Measurements from ENCODE around the gene WASHC3.

The WASHC3 gene

GRCh38 chr12:101968770-101969169 lies 93.0 kb downstream of the WASHC3 start:
- no peak for TF ChIP-seq CTCF (IDR thresholded peaks at IDR 0.05)
- no peak overlapping the region for H3K4me3 ChIP-seq
- no peak overlapping the region for H3K27ac ChIP-seq
- DNase-seq (ENCODE audit: low spot score), result no peak

DNA sequence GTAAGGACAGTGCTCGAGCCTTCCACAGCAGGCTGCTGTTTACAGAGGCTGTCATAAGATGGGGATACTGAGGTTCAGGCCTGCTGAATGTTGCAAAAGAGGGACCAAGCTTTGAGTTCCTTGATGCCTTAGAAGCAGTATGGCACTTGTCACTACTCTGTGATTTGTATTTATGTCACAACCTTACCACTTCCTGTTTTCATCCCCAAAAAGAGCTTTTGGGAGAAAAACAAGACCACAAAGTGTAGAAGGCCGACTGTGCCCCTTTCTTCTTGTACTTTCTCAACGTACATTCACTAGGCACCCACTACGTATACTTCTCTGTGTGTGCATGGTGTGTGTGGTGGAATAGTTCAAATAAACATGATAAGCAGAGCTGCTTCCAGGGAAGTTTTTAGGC lies 94.3 kb downstream of the WASHC3 start:
- no peak for TF ChIP-seq CTCF (IDR thresholded peaks at IDR 0.05)
- no peak overlapping the region for H3K27ac ChIP-seq

GRCh38 chr12:101966496-101966895 lies 95.3 kb downstream of the WASHC3 start:
- TF ChIP-seq CTCF (IDR thresholded peaks at IDR 0.05), result no peak
- H3K27ac ChIP-seq, result no peak overlapping the region
- no peak overlapping the region for H3K4me3 ChIP-seq
- no peak for DNase-seq (ENCODE audit: low spot score)

More for the DNA sequence above, 94.3 kb downstream of the WASHC3 start:
- no peak for DNase-seq (ENCODE audit: low spot score)
- H3K4me3 ChIP-seq, result no peak overlapping the region

DNA sequence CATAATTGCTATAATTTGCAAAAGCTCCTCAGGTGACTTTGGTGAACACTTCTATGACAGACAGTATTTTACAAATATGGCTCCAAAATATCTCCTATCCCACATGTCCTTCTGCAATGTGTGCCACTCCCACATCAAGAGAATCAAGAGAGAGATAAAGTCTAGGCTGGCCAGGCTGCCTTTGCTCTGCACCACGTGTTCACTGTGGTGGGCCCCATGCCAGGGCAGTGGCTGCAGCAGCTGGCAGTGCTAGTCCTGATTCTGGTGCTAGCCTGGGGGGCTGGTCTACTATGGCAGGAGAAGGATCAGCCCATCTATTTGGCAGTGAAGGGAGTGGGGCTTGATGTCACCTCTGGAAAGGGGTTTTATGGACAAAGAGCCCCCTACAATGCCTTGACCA lies 98.1 kb downstream of the WASHC3 start:
- H3K4me3 ChIP-seq, result no peak overlapping the region
- TF ChIP-seq CTCF (IDR thresholded peaks at IDR 0.05), result no peak
- DNase-seq (ENCODE audit: low spot score), result no peak
- H3K27ac ChIP-seq, result no peak overlapping the region
